K562 (cell line): ENCODE results near the gene GPR37L1. TPM values are rescaled to one million over a fixed set of nuclear protein-coding genes. Genes with fewer than 3 reads are reported as not detected.
A peak's percentile ranks its signal among the peaks of the same experiment; 100 is the strongest.

Source experiments
- ARID1B ChIP-seq: fragments of 450-650 bp; IDR thresholded peaks from 2 replicates; pipeline ENCODE4 v1.6.1; 2016; ENCODE audit warnings: antibody characterized with exemption, mild to moderate bottlenecking, inconsistent platforms
- CBX1 ChIP-seq: sonication (generic); IDR thresholded peaks from 2 replicates; pipeline ENCODE4 v1.6.1; 2016; ENCODE audit warnings: antibody characterized with exemption, low read depth, mild to moderate bottlenecking
- CBX2 ChIP-seq: fragments of 200-600 bp; sonication (generic); IDR thresholded peaks from one replicate; pipeline ENCODE4 v1.6.1; 2012; ENCODE audit warnings: mild to moderate bottlenecking, low read length, inconsistent platforms; ENCODE audit not compliant: insufficient read depth, poor library complexity, severe bottlenecking
- FOXA3 ChIP-seq, 2 experiments: fragments of 450-650 bp in 1 of 2; sonication (generic) in 1 of 2; formaldehyde crosslinking; IDR thresholded peaks in 1 of 2; conservative IDR thresholded peaks in 1 of 2; 2 replicates each; pipeline versions ENCODE4 v1.4.0 to v1.8.0; 2020 to 2022; ENCODE audit warnings: mild to moderate bottlenecking in 2 of 2, missing genetic modification reagents in 1 of 2
- GATAD2B ChIP-seq: fragments of 450-650 bp; IDR thresholded peaks from 2 replicates; pipeline ENCODE4 v1.6.1; 2017; ENCODE audit warnings: mild to moderate bottlenecking, borderline replicate concordance
- NCOA1 ChIP-seq: fragments of 450-650 bp; IDR thresholded peaks from 2 replicates; pipeline ENCODE4 v1.6.1; 2016; ENCODE audit warnings: low read depth
- NELFE ChIP-seq: IDR thresholded peaks from 2 replicates; pipeline ENCODE4 v1.6.1; 2011; ENCODE audit warnings: mild to moderate bottlenecking; ENCODE audit not compliant: insufficient read depth, insufficient read length
- NR1H2 ChIP-seq: sonication (generic); formaldehyde crosslinking; IDR thresholded peaks from 2 replicates; pipeline ENCODE4 v1.4.0; 2020; ENCODE audit warnings: mild to moderate bottlenecking, missing genetic modification reagents
- SMAD2 ChIP-seq: fragments of 150-350 bp; IDR thresholded peaks from 2 replicates; pipeline ENCODE4 v1.6.1; 2014; ENCODE audit warnings: low read depth, mild to moderate bottlenecking, low read length
- SMAD3 ChIP-seq: fragments of 450-650 bp; formaldehyde crosslinking; conservative IDR thresholded peaks from 2 replicates; pipeline ENCODE4 v1.4.0; 2020; ENCODE audit warnings: mild to moderate bottlenecking
- SMARCB1 ChIP-seq: IDR thresholded peaks from 2 replicates; pipeline ENCODE4 v1.6.1; 2011; ENCODE audit warnings: improper control_type of control experiment, low read depth; ENCODE audit not compliant: insufficient read length
- SNRNP70 ChIP-seq: fragments of 200-400 bp; formaldehyde crosslinking; optimal IDR thresholded peaks from 2 replicates; pipeline ENCODE3; 2017; ENCODE audit warnings: low read depth, low read length
- SOX6 ChIP-seq: fragments of 450-650 bp; IDR thresholded peaks from 2 replicates; pipeline ENCODE4 v1.6.1; 2014; ENCODE audit warnings: mild to moderate bottlenecking
- TCF3 ChIP-seq: sonication (generic); formaldehyde crosslinking; IDR thresholded peaks from 2 replicates; pipeline ENCODE4 v1.4.0; 2020; ENCODE audit warnings: mild to moderate bottlenecking, missing genetic modification reagents
- U2AF2 ChIP-seq: fragments of 200-400 bp; formaldehyde crosslinking; optimal IDR thresholded peaks from 2 replicates; pipeline ENCODE3; 2017; ENCODE audit warnings: low read depth, mild to moderate bottlenecking, low read length
- ZBTB33 ChIP-seq: sonication (generic); formaldehyde crosslinking; IDR thresholded peaks from 2 replicates; pipeline ENCODE4 v1.8.1; 2023; ENCODE audit warnings: mild to moderate bottlenecking, missing genetic modification reagents
- ZNF12 ChIP-seq: sonication (generic); formaldehyde crosslinking; IDR thresholded peaks from 2 replicates; pipeline ENCODE4 v1.4.0; 2020; ENCODE audit warnings: mild to moderate bottlenecking, missing genetic modification reagents
- ZNF311 ChIP-seq: fragments of 250-450 bp; sonication (Bioruptor Pico); IDR thresholded peaks from 2 replicates; pipeline ENCODE4 v1.4.0; 2020; ENCODE audit warnings: mild to moderate bottlenecking, moderate library complexity
- ZNF644 ChIP-seq: fragments of 200-800 bp; sonication (Bioruptor generic); IDR thresholded peaks from 2 replicates; pipeline ENCODE4 v1.6.1; 2016; ENCODE audit warnings: low read depth, missing genetic modification characterization, missing compliant biosample characterization
- ZNF764 ChIP-seq: fragments of 250-450 bp; sonication (Bioruptor Pico); IDR thresholded peaks from 2 replicates; pipeline ENCODE4 v1.4.0; 2020; ENCODE audit warnings: low read depth, mild to moderate bottlenecking, moderate library complexity
- polyA plus RNA-seq, 8 experiments: library from polyadenylated mRNA; depleted of rRNA in 4 of 8; stranded (reverse) in 5 of 8; unstranded in 3 of 8; fragments of >200 nt; fragmentation: Nextera tagmentation in 2 of 8; fragmentation: Illumina TruSeq in 1 of 8; extraction: Ambion mirVana in 2 of 8; extraction: Trizol in 1 of 8; gene quantifications; 2 replicates each; pipeline versions ENCODE4 v1.2.1 to v1.2.3, GENCODE V29; 2011 to 2014; ENCODE audit warnings: inconsistent platforms in 1 of 8, missing spikeins in 1 of 8
- total RNA-seq, 7 experiments: library from RNA; depleted of rRNA in 6 of 7; stranded (reverse); fragments of >200 nt in 6 of 7; fragmentation: Illumina TruSeq in 2 of 7; extraction: Trizol in 2 of 7; gene quantifications; 2 replicates each; pipeline versions ENCODE4 v1.2.1 to v1.2.3, GENCODE V29; 2011 to 2021; ENCODE audit warnings: low replicate concordance in 1 of 7
- TF ChIP-seq, protein P1 (sequence below): fragments of 250-450 bp; sonication (Bioruptor Pico); IDR thresholded peaks from 2 replicates; pipeline ENCODE4 v1.8.0; 2022; ENCODE audit warnings: inconsistent platforms, mild to moderate bottlenecking, moderate library complexity, borderline replicate concordance
- TF ChIP-seq, protein P2 (sequence below): fragments of 250-450 bp; sonication (Bioruptor Pico); IDR thresholded peaks from 2 replicates; pipeline ENCODE4 v1.4.0; 2020; ENCODE audit warnings: mild to moderate bottlenecking, moderate library complexity

Gene GPR37L1
- total and polyA plus RNA-seq, 9 of the 15 experiments (the other 6 are each of a cell fraction or from before 2014, with no cell fraction given) = not detected

GRCh38 chr1:202165942-202166843, 43.5 kb downstream of the GPR37L1 start (continued):
- no peak for TF ChIP-seq FOXA3 (CRISPR knock-in tag; conservative IDR thresholded peaks at IDR 0.05 in 1 of 2, IDR thresholded peaks at IDR 0.05 in 1 of 2)
- TF ChIP-seq NELFE = no peak
- no peak for TF ChIP-seq U2AF2
- no peak for TF ChIP-seq ZNF311
- no peak for TF ChIP-seq CBX2
- TF ChIP-seq ZNF644 (tag) = no peak; the same call in 1 of the 2 replicates
- peak; percentile 87 for TF ChIP-seq SMARCB1
- peak; percentile 70 for TF ChIP-seq ARID1B
- peak; percentile 69 for TF ChIP-seq TCF3
- peak; percentile 69 for TF ChIP-seq SOX6
- TF ChIP-seq SMAD3 (CRISPR knock-in tag) = no peak
- TF ChIP-seq, protein P1, sequence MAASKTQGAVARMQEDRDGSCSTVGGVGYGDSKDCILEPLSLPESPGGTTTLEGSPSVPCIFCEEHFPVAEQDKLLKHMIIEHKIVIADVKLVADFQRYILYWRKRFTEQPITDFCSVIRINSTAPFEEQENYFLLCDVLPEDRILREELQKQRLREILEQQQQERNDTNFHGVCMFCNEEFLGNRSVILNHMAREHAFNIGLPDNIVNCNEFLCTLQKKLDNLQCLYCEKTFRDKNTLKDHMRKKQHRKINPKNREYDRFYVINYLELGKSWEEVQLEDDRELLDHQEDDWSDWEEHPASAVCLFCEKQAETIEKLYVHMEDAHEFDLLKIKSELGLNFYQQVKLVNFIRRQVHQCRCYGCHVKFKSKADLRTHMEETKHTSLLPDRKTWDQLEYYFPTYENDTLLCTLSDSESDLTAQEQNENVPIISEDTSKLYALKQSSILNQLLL = no peak
- no peak for TF ChIP-seq ZNF12 (CRISPR knock-in tag)
- no peak for TF ChIP-seq SNRNP70
- no peak for TF ChIP-seq CBX1
- no peak for TF ChIP-seq SMAD2
- TF ChIP-seq NCOA1 = no peak
- TF ChIP-seq ZNF764 (CRISPR knock-in tag) = no peak
- TF ChIP-seq NR1H2 (CRISPR knock-in tag) = no peak
- TF ChIP-seq, protein P2, sequence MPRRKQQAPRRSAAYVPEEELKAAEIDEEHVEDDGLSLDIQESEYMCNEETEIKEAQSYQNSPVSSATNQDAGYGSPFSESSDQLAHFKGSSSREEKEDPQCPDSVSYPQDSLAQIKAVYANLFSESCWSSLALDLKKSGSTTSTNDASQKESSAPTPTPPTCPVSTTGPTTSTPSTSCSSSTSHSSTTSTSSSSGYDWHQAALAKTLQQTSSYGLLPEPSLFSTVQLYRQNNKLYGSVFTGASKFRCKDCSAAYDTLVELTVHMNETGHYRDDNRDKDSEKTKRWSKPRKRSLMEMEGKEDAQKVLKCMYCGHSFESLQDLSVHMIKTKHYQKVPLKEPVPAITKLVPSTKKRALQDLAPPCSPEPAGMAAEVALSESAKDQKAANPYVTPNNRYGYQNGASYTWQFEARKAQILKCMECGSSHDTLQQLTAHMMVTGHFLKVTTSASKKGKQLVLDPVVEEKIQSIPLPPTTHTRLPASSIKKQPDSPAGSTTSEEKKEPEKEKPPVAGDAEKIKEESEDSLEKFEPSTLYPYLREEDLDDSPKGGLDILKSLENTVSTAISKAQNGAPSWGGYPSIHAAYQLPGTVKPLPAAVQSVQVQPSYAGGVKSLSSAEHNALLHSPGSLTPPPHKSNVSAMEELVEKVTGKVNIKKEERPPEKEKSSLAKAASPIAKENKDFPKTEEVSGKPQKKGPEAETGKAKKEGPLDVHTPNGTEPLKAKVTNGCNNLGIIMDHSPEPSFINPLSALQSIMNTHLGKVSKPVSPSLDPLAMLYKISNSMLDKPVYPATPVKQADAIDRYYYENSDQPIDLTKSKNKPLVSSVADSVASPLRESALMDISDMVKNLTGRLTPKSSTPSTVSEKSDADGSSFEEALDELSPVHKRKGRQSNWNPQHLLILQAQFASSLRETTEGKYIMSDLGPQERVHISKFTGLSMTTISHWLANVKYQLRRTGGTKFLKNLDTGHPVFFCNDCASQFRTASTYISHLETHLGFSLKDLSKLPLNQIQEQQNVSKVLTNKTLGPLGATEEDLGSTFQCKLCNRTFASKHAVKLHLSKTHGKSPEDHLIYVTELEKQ (CRISPR knock-in tag) = no peak
- no peak for TF ChIP-seq ZBTB33 (CRISPR knock-in tag)
- TF ChIP-seq GATAD2B = no peak
